HepG2 (cell line): ENCODE data around the gene ZNRF3. TPM values are rescaled to one million over a fixed set of nuclear protein-coding genes. Genes with fewer than 3 reads are reported as not detected.

Experiments
- BRD4 ChIP-seq: sonication (generic); formaldehyde crosslinking; IDR thresholded peaks from 2 replicates; pipeline ENCODE4 v1.4.0; 2020; ENCODE audit warnings: missing genetic modification reagents
- CHCHD3 ChIP-seq: sonication (generic); formaldehyde crosslinking; IDR thresholded peaks from 2 replicates; pipeline ENCODE4 v1.8.0; 2022; ENCODE audit warnings: mild to moderate bottlenecking, missing genetic modification reagents, moderate library complexity
- HNF1B ChIP-seq: sonication (generic); formaldehyde crosslinking; IDR thresholded peaks from 2 replicates; pipeline ENCODE4 v1.5.1; 2020; ENCODE audit warnings: mild to moderate bottlenecking, moderate library complexity, missing genetic modification reagents
- HNRNPK ChIP-seq: fragments of 200-400 bp; formaldehyde crosslinking; IDR thresholded peaks from 2 replicates; pipeline ENCODE4 v1.6.1; 2018; ENCODE audit warnings: low read length, low read depth, moderate library complexity, mild to moderate bottlenecking; ENCODE audit not compliant: poor library complexity, severe bottlenecking
- IRX3 ChIP-seq: sonication (generic); formaldehyde crosslinking; IDR thresholded peaks from 2 replicates; pipeline ENCODE4 v1.8.1; 2023; ENCODE audit warnings: mild to moderate bottlenecking, low read depth, missing genetic modification reagents, borderline replicate concordance
- JUNB ChIP-seq: sonication (generic); formaldehyde crosslinking; IDR thresholded peaks from 2 replicates; pipeline ENCODE4 v1.8.0; 2022; ENCODE audit warnings: missing genetic modification reagents, mild to moderate bottlenecking, borderline replicate concordance
- NFE2L2 ChIP-seq: fragments of 150-350 bp; IDR thresholded peaks from 2 replicates; pipeline ENCODE4 v1.6.1; 2014; ENCODE audit warnings: low read length
- NFKBIZ ChIP-seq: IDR thresholded peaks from 2 replicates; pipeline ENCODE4 v1.6.1; 2018; ENCODE audit warnings: missing genetic modification reagents, missing compliant biosample characterization
- NFYC ChIP-seq: IDR thresholded peaks from 2 replicates; pipeline ENCODE4 v1.6.1; 2016; ENCODE audit warnings: missing genetic modification reagents, missing compliant biosample characterization
- ONECUT2 ChIP-seq: sonication (generic); formaldehyde crosslinking; IDR thresholded peaks from 2 replicates; pipeline ENCODE4 v1.4.0; 2020; ENCODE audit warnings: missing genetic modification reagents
- PHF20 ChIP-seq: sonication (generic); formaldehyde crosslinking; IDR thresholded peaks from 2 replicates; pipeline ENCODE4 v1.5.0; 2020; ENCODE audit warnings: mild to moderate bottlenecking, missing genetic modification reagents
- PLRG1 ChIP-seq: fragments of 450-650 bp; conservative IDR thresholded peaks from 2 replicates; pipeline ENCODE4 v1.6.1; 2016
- RARG ChIP-seq: sonication (generic); formaldehyde crosslinking; IDR thresholded peaks from 2 replicates; pipeline ENCODE4 v1.4.0; 2020; ENCODE audit warnings: low read depth, mild to moderate bottlenecking, missing genetic modification reagents
- SALL1 ChIP-seq: sonication (generic); formaldehyde crosslinking; IDR thresholded peaks from 2 replicates; pipeline ENCODE4 v1.8.0; 2022; ENCODE audit warnings: mild to moderate bottlenecking, missing genetic modification reagents
- SIN3B ChIP-seq: fragments of 150-350 bp; IDR thresholded peaks from 2 replicates; pipeline ENCODE4 v1.6.1; 2014; ENCODE audit warnings: low read length
- SIX1 ChIP-seq: sonication (generic); formaldehyde crosslinking; IDR thresholded peaks from 2 replicates; pipeline ENCODE4 v1.4.0; 2020; ENCODE audit warnings: missing genetic modification reagents, borderline replicate concordance
- SSRP1 ChIP-seq: IDR thresholded peaks from 2 replicates; pipeline ENCODE4 v1.6.1; 2016; ENCODE audit warnings: control low read depth
- ZNF136 ChIP-seq: sonication (generic); formaldehyde crosslinking; IDR thresholded peaks from 2 replicates; pipeline ENCODE4 v1.8.1; 2022; ENCODE audit warnings: low read depth, mild to moderate bottlenecking, moderate library complexity, missing genetic modification reagents
- ZNF251 ChIP-seq: sonication (generic); formaldehyde crosslinking; IDR thresholded peaks from 2 replicates; pipeline ENCODE4 v1.9.0; 2021; ENCODE audit warnings: mild to moderate bottlenecking, missing genetic modification reagents
- ZNF280B ChIP-seq: sonication (generic); formaldehyde crosslinking; IDR thresholded peaks from 2 replicates; pipeline ENCODE4 v1.5.0; 2020; ENCODE audit warnings: missing genetic modification reagents, mild to moderate bottlenecking, borderline replicate concordance
- ZNF552 ChIP-seq: sonication (generic); formaldehyde crosslinking; IDR thresholded peaks from 2 replicates; pipeline ENCODE4 v1.9.0; 2022; ENCODE audit warnings: missing genetic modification reagents, mild to moderate bottlenecking, borderline replicate concordance
- ZNF589 ChIP-seq: sonication (generic); formaldehyde crosslinking; conservative IDR thresholded peaks from 2 replicates; pipeline ENCODE4 v1.8.0; 2022; ENCODE audit warnings: mild to moderate bottlenecking, moderate library complexity, missing genetic modification reagents
- ZNF644 ChIP-seq: IDR thresholded peaks from 2 replicates; pipeline ENCODE4 v1.6.1; 2016; ENCODE audit warnings: low read depth
- ZNF674 ChIP-seq: sonication (generic); formaldehyde crosslinking; IDR thresholded peaks from 2 replicates; pipeline ENCODE4 v1.5.0; 2020; ENCODE audit warnings: low read depth, mild to moderate bottlenecking, missing genetic modification reagents
- ZNF709 ChIP-seq: sonication (generic); formaldehyde crosslinking; IDR thresholded peaks from 2 replicates; pipeline ENCODE4 v1.5.0; 2020; ENCODE audit warnings: mild to moderate bottlenecking, missing genetic modification reagents
- ZNF766 ChIP-seq: sonication (generic); formaldehyde crosslinking; IDR thresholded peaks from 2 replicates; pipeline ENCODE4 v1.5.0; 2020; ENCODE audit warnings: missing genetic modification reagents, borderline replicate concordance
- polyA plus RNA-seq, 8 experiments: library from polyadenylated mRNA; depleted of rRNA in 3 of 8; stranded (reverse) in 7 of 8; unstranded in 1 of 8; fragments of >200 nt; fragmentation: Illumina TruSeq in 4 of 8; extraction: Trizol in 4 of 8; gene quantifications; 2 replicates each; pipeline versions ENCODE4 v1.2.1 to v1.2.3, GENCODE V29; 2011 to 2016; ENCODE audit warnings: low read depth in 4 of 8, missing spikeins in 1 of 8, mixed read lengths in 1 of 8; ENCODE audit not compliant: insufficient read depth in 1 of 8
- total RNA-seq, 5 experiments: library from RNA; depleted of rRNA; stranded (reverse); fragments of >200 nt; fragmentation: Illumina TruSeq; extraction: Trizol; gene quantifications; 2 replicates each; pipeline ENCODE4 v1.2.3, GENCODE V29; 2016; ENCODE audit warnings: low read depth in 1 of 5
- TF ChIP-seq, protein P1 (sequence below): IDR thresholded peaks from 2 replicates; pipeline ENCODE4 v1.6.1; 2016; ENCODE audit warnings: missing compliant biosample characterization, missing genetic modification reagents, borderline replicate concordance
- TF ChIP-seq, protein P2 (sequence below): sonication (generic); formaldehyde crosslinking; IDR thresholded peaks from 2 replicates; pipeline ENCODE4 v1.5.1; 2020; ENCODE audit warnings: missing genetic modification reagents, mild to moderate bottlenecking, borderline replicate concordance

ZNRF3 gene
- total and polyA plus RNA-seq, 2 of the 13 experiments (the other 11 are each of a cell fraction or from before 2014, with no cell fraction given) = 20.3 to 36.7 TPM

GRCh38 chr22:28922540-28923244, 39.3 kb downstream of the ZNRF3 start (continued):
- TF ChIP-seq HNF1B (no peak), SIN3B (no peak), SALL1 (peak; percentile 92), ZNF644 (CRISPR knock-in tag) (0 out of 2 replicates have a peak, but pooled peaks have one; percentile 17), IRX3 (no peak), JUNB (no peak), ZNF674 (no peak), RARG (no peak), NFYC (CRISPR knock-in tag) (no peak), NFE2L2 (no peak), ZNF251 (CRISPR knock-in tag) (no peak), SIX1 (CRISPR knock-in tag) (no peak), ZNF709 (CRISPR knock-in tag) (no peak), ZNF136 (no peak), ZNF589 (CRISPR knock-in tag) (no peak), SSRP1 (CRISPR knock-in tag) (no peak), NFKBIZ (CRISPR knock-in tag) (no peak), ONECUT2 (0 out of 2 replicates have a peak, but pooled peaks have one; percentile 40), CHCHD3 (CRISPR knock-in tag) (no peak), ZNF552 (CRISPR knock-in tag) (no peak), PHF20 (CRISPR knock-in tag) (no peak), HNRNPK (no peak), ZNF766 (CRISPR knock-in tag) (0 out of 2 replicates have a peak, but pooled peaks have one; percentile 30), ZNF280B (no peak), BRD4 (CRISPR knock-in tag) (0 out of 2 replicates have a peak, but pooled peaks have one; percentile 51), PLRG1 (no peak)
- TF ChIP-seq, protein P1, sequence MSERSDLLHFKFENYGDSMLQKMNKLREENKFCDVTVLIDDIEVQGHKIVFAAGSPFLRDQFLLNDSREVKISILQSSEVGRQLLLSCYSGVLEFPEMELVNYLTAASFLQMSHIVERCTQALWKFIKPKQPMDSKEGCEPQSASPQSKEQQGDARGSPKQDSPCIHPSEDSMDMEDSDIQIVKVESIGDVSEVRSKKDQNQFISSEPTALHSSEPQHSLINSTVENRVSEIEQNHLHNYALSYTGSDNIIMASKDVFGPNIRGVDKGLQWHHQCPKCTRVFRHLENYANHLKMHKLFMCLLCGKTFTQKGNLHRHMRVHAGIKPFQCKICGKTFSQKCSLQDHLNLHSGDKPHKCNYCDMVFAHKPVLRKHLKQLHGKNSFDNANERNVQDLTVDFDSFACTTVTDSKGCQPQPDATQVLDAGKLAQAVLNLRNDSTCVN (CRISPR knock-in tag) = no peak
- TF ChIP-seq, protein P2, sequence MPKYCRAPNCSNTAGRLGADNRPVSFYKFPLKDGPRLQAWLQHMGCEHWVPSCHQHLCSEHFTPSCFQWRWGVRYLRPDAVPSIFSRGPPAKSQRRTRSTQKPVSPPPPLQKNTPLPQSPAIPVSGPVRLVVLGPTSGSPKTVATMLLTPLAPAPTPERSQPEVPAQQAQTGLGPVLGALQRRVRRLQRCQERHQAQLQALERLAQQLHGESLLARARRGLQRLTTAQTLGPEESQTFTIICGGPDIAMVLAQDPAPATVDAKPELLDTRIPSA (CRISPR knock-in tag) = no peak
